Nephron progenitor cell (in vitro differentiated cells): Measurements from ENCODE around the gene KRTAP5-8.
A peak's percentile ranks its signal among the peaks of the same experiment; 100 is the strongest.
"Not testable (repeated sequence)": the region's sequence is repeated elsewhere in the genome, so short reads cannot be mapped to it uniquely, and the experiment has no call there.

Source experiments
- DNase-seq: peaks from one replicate; pipeline ENCODE4 v3.0.0; 2021
- H3K27ac Mint-ChIP-seq: 2 replicates; pipeline ENCODE4 v1.8.0; 2021; ENCODE audit warnings: mild to moderate bottlenecking, moderate library complexity, mixed read lengths
- H3K27me3 Mint-ChIP-seq: 2 replicates; pipeline ENCODE4 v1.8.0; 2021; ENCODE audit warnings: mild to moderate bottlenecking, low read depth, mixed read lengths; ENCODE audit not compliant: poor library complexity
- H3K36me3 Mint-ChIP-seq: 2 replicates; pipeline ENCODE4 v1.8.0; 2021; ENCODE audit warnings: low read depth, mixed read lengths
- H3K4me1 Mint-ChIP-seq: 2 replicates; pipeline ENCODE4 v1.8.0; 2021; ENCODE audit warnings: mixed read lengths
- H3K4me3 Mint-ChIP-seq: 2 replicates; pipeline ENCODE4 v1.8.0; 2021; ENCODE audit warnings: mild to moderate bottlenecking, moderate library complexity, mixed read lengths
- H3K9me3 Mint-ChIP-seq: 2 replicates; pipeline ENCODE4 v1.8.0; 2021; ENCODE audit warnings: mild to moderate bottlenecking, moderate library complexity, mixed read lengths
- CTCF ChIP-seq: fragments of 200-600 bp; sonication (generic); IDR thresholded peaks from 2 replicates; pipeline ENCODE4 v1.5.0; 2021; ENCODE audit warnings: antibody characterized with exemption

KRTAP5-8 gene

GRCh38 chr11:71575723-71576424 lies 38.0 kb downstream of the KRTAP5-8 start:
- H3K36me3 Mint-ChIP-seq: no peaks in the 10 kb centered on the region
- peaks cover 27% of the 10 kb centered on the region for H3K4me1 Mint-ChIP-seq
- peaks cover 10% of the 10 kb centered on the region for H3K27me3 Mint-ChIP-seq
- H3K4me3 Mint-ChIP-seq: no peak overlapping the region
- H3K9me3 Mint-ChIP-seq: no peaks in the 10 kb centered on the region
- no peak for TF ChIP-seq CTCF
- DNase-seq: no peak
- H3K27ac Mint-ChIP-seq: no peak overlapping the region

GRCh38 chr11:71576688-71577465 lies 39.1 kb downstream of the KRTAP5-8 start:
- DNase-seq, H3K9me3 Mint-ChIP-seq, H3K27ac Mint-ChIP-seq, H3K36me3 Mint-ChIP-seq, H3K4me3 Mint-ChIP-seq: not testable (repeated sequence)
- peaks cover 37% of the 10 kb centered on the region for H3K4me1 Mint-ChIP-seq
- H3K27me3 Mint-ChIP-seq: peaks cover 15% of the 10 kb centered on the region

GRCh38 chr11:71577469-71578004 lies 39.7 kb downstream of the KRTAP5-8 start:
- no peaks in the 10 kb centered on the region for H3K36me3 Mint-ChIP-seq
- H3K9me3 Mint-ChIP-seq: no peaks in the 10 kb centered on the region
- H3K27ac Mint-ChIP-seq: no peak overlapping the region
- peaks cover 37% of the 10 kb centered on the region for H3K4me1 Mint-ChIP-seq
- no peak for TF ChIP-seq CTCF
- peaks cover 22% of the 10 kb centered on the region for H3K27me3 Mint-ChIP-seq
- DNase-seq: no peak
- H3K4me3 Mint-ChIP-seq: no peak overlapping the region

GRCh38 chr11:71579513-71579912 lies 41.7 kb downstream of the KRTAP5-8 start:
- DNase-seq, H3K27ac Mint-ChIP-seq, H3K9me3 Mint-ChIP-seq, H3K36me3 Mint-ChIP-seq, H3K4me3 Mint-ChIP-seq: not testable (repeated sequence)
- peaks cover 29% of the 10 kb centered on the region for H3K27me3 Mint-ChIP-seq
- peaks cover 37% of the 10 kb centered on the region for H3K4me1 Mint-ChIP-seq

- Mint-ChIP-seq H3K27me3 (peaks cover 33% of the 10 kb centered on the region), H3K9me3 (no peaks in the 10 kb centered on the region), H3K4me1 (peaks cover 37% of the 10 kb centered on the region), H3K36me3 (no peaks in the 10 kb centered on the region), H3K4me3 (no peak overlapping the region), H3K27ac (no peak overlapping the region)
- peak; percentile 52 for DNase-seq
- TF ChIP-seq CTCF: peak; percentile 85
Observed at GRCh38 chr11:71580057-71581003, 42.5 kb downstream of the KRTAP5-8 start.

GRCh38 chr11:71581826-71582225 lies 44.0 kb downstream of the KRTAP5-8 start:
- H3K27ac Mint-ChIP-seq: no peak overlapping the region

More at GRCh38 chr11:71581826-71582225, 44.0 kb downstream of the KRTAP5-8 start:
- Mint-ChIP-seq H3K4me3 (no peak overlapping the region), H3K36me3 (no peaks in the 10 kb centered on the region), H3K4me1 (peaks cover 37% of the 10 kb centered on the region), H3K27me3 (peaks cover 28% of the 10 kb centered on the region), H3K9me3 (no peaks in the 10 kb centered on the region)
- DNase-seq: no peak
- TF ChIP-seq CTCF: no peak
